HepG2 (cell line): ENCODE results near the gene ZFP1. TPM values are rescaled to one million over a fixed set of nuclear protein-coding genes. Genes with fewer than 3 reads are reported as not detected.
A peak's percentile ranks its signal among the peaks of the same experiment; 100 is the strongest.

Experiments used
- ELF4 ChIP-seq: sonication (generic); formaldehyde crosslinking; IDR thresholded peaks from 2 replicates; pipeline ENCODE4 v1.5.0; 2020; ENCODE audit warnings: missing genetic modification reagents, mild to moderate bottlenecking, moderate library complexity, borderline replicate concordance
- GMEB2 ChIP-seq: IDR thresholded peaks from 2 replicates; pipeline ENCODE4 v1.6.1; 2016; ENCODE audit warnings: missing biosample characterization, missing genetic modification reagents, low read depth
- MAF1 ChIP-seq: sonication (generic); formaldehyde crosslinking; IDR thresholded peaks from 2 replicates; pipeline ENCODE4 v1.5.0; 2020; ENCODE audit warnings: missing genetic modification reagents, borderline replicate concordance
- MIER3 ChIP-seq: IDR thresholded peaks from 2 replicates; pipeline ENCODE4 v1.6.1; 2016; ENCODE audit warnings: missing compliant biosample characterization, borderline replicate concordance
- MTF2 ChIP-seq: sonication (generic); formaldehyde crosslinking; IDR thresholded peaks from 2 replicates; pipeline ENCODE4 v1.5.0; 2020; ENCODE audit warnings: missing genetic modification reagents, borderline replicate concordance
- PRDM10 ChIP-seq: sonication (generic); formaldehyde crosslinking; IDR thresholded peaks from 2 replicates; pipeline ENCODE4 v1.4.0; 2020; ENCODE audit warnings: low read depth, missing genetic modification reagents
- SATB2 ChIP-seq: sonication (generic); formaldehyde crosslinking; IDR thresholded peaks from 2 replicates; pipeline ENCODE4 v1.5.0; 2020; ENCODE audit warnings: missing genetic modification reagents
- ZNF329 ChIP-seq: sonication (generic); formaldehyde crosslinking; IDR thresholded peaks from 2 replicates; pipeline ENCODE4 v1.9.0; 2021; ENCODE audit warnings: low read depth, mild to moderate bottlenecking, missing genetic modification reagents
- ZNF883 ChIP-seq: sonication (generic); formaldehyde crosslinking; IDR thresholded peaks from 2 replicates; pipeline ENCODE4 v1.5.1; 2020; ENCODE audit warnings: mild to moderate bottlenecking, missing genetic modification reagents; ENCODE audit errors: not compliant biosample characterization
- polyA plus RNA-seq, 8 experiments: library from polyadenylated mRNA; depleted of rRNA in 3 of 8; stranded (reverse) in 7 of 8; unstranded in 1 of 8; fragments of >200 nt; fragmentation: Illumina TruSeq in 4 of 8; extraction: Trizol in 4 of 8; gene quantifications; 2 replicates each; pipeline versions ENCODE4 v1.2.1 to v1.2.3, GENCODE V29; 2011 to 2016; ENCODE audit warnings: low read depth in 4 of 8, missing spikeins in 1 of 8, mixed read lengths in 1 of 8; ENCODE audit not compliant: insufficient read depth in 1 of 8
- total RNA-seq, 5 experiments: library from RNA; depleted of rRNA; stranded (reverse); fragments of >200 nt; fragmentation: Illumina TruSeq; extraction: Trizol; gene quantifications; 2 replicates each; pipeline ENCODE4 v1.2.3, GENCODE V29; 2016; ENCODE audit warnings: low read depth in 1 of 5

Gene ZFP1
- total and polyA plus RNA-seq, 2 of the 13 experiments (the other 11 are each of a cell fraction or from before 2014, with no cell fraction given) = 8.3 to 14.0 TPM

GRCh38 chr16:75148311-75149195, at the start of gene ZFP1 (continued):
- peak; percentile 46; the same call in 1 of the 2 replicates for TF ChIP-seq GMEB2
- TF ChIP-seq ELF4 (CRISPR knock-in tag) = no peak
- peak; percentile 71; the same call in 1 of the 2 replicates for TF ChIP-seq PRDM10 (CRISPR knock-in tag)
- no peak; the same call in none of the 2 replicates for TF ChIP-seq SATB2
- TF ChIP-seq MIER3 (CRISPR knock-in tag) = peak; percentile 86; the same call in 1 of the 2 replicates
- no peak for TF ChIP-seq ZNF329
- peak; percentile 95 for TF ChIP-seq ZNF883
- TF ChIP-seq MAF1 (CRISPR knock-in tag) = peak; percentile 82; the same call in 1 of the 2 replicates
- TF ChIP-seq MTF2 (CRISPR knock-in tag) = no peak
- TF ChIP-seq, all 625 proteins: peak for 401
